Measurements from ENCODE around the gene MAP2K6.

Gene MAP2K6

GRCh38 chr17:69427486-69428197 is 13.1 kb downstream of the MAP2K6 start:
- no peak for DNase-seq (ENCODE audit: low read depth)

DNA sequence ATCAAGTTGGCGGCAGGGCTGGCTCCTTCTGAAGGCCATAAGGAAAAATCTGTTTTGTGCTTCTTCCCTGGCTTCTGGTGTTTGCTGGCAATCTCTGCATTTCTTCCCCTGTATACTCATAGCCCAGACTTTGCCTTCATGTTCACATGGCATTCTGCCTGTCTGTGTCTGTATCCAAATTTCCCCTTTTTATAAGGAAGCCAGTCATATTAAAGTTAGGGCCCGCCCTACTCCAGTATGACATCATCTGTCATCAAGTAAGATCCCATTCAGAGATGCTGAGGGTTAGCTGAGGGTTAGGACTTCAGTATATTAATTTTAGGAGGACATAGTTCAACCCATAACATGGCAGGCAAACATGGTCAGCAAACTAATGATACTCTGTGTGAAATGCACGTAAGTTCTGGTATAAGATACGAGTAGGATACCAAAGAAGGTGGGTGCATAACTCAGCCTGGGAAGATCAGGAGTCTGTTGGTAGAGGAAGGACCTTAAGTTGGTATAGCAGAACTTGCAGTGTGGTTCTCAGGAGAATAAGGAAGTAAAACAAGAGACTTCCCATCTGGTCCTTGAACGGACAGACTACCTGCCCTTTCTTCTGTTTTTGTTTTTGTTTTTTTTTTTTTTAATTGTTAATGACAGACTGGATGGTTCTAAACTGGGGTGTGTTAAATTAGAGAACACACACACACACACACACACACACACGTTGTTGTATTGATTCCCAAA is 13.9 kb downstream of the MAP2K6 start:
- no peak for DNase-seq (ENCODE audit: low read depth)

DNA sequence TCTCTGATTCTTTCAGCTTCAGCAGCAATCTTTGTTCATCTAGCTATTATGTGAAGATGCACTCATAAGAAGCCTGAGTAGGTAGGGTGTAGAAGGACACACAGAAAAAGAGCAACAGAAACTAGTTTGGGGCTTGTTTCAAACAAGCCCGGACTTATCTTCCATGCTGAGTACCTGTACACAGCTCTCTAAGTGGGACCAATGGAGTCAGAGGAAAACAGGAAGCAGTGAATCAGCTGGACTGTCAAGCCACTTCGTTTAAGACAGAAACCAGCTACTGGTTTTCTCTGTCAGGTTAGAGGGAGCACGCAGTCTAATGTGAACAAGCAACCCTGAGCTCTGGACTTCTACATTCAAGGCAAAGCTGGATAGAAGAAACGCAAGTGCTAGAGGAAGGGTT is 16.0 kb downstream of the MAP2K6 start:
- DNase-seq (ENCODE audit: low read depth), result no peak

- no peak for DNase-seq (ENCODE audit: low read depth)
Measured at GRCh38 chr17:69431835-69432234, 17.3 kb downstream of the MAP2K6 start.

GRCh38 chr17:69433093-69433492 is 18.6 kb downstream of the MAP2K6 start:
- no peak for DNase-seq (ENCODE audit: low read depth)

DNA sequence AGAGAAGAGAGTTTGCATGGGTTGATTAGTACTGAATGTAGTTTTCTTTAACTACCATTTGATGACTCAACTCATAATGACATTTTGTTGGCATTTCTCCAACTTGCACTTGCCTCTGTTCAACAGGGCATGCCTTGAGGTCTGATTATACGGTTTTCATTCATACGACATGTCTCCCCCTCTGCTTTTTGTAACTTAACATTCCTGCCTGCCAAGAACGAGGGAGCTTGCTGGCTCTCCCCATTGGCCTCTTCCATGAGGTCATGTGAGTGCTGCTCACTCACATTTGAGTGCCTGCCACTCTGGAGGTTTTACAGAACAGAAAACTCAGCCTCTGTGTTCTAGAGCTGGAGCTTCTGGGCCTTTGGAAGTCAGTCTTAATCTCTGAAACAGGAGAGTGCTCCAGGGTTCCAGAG is 19.7 kb downstream of the MAP2K6 start:
- DNase-seq (ENCODE audit: low read depth), result no peak

GRCh38 chr17:69435971-69436696 is 21.6 kb downstream of the MAP2K6 start:
- DNase-seq (ENCODE audit: low read depth), result no peak

- no peak for DNase-seq (ENCODE audit: low read depth)
Measured at GRCh38 chr17:69437475-69437874, 23.0 kb downstream of the MAP2K6 start.

GRCh38 chr17:69438776-69439175 is 24.3 kb downstream of the MAP2K6 start:
- DNase-seq (ENCODE audit: low read depth), result no peak

- no peak for DNase-seq (ENCODE audit: low read depth)
Measured at GRCh38 chr17:69441179-69441578, 26.7 kb downstream of the MAP2K6 start.

DNA sequence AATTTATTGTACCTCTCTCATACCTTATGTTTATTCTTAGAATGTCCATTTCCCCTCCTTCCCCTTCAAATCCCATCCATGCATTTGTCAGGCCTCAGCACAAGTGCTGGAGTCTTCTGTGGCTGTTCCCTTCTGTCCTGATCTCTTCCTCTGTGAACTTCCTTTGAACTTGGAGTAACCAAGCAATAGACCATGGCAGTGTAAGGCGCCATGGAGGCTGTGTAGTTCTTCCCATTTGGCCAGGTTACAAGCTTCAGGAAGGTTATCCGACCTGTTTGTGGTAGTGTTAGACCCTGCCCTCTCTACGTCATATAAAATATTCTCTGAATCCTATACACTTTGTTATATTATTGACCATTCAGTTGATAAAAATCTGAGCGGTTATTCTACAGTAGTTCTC is 28.6 kb downstream of the MAP2K6 start:
- DNase-seq (ENCODE audit: low read depth), result no peak

DNA sequence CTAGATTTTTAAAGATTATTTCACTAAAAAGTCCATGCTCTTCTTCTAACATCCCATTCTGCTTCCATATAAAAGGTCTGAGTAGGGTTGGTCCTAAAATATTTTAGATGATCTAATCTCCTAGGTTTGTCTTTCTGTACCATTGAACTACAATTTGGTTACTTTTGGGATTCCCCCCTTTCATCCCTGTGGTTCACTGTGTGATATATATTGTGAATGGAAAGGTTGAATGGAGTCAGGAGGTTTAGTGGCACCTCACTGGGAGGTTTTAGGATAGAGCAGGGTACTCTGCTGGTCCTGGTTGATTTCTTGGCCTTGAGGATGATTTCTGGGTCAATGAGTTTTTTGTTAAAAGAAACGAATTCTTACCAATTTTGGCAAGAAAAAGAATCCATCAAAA is 29.5 kb downstream of the MAP2K6 start:
- no peak for DNase-seq (ENCODE audit: low read depth)

GRCh38 chr17:69445132-69445531 is 30.6 kb downstream of the MAP2K6 start:
- no peak for DNase-seq (ENCODE audit: low read depth)

DNA sequence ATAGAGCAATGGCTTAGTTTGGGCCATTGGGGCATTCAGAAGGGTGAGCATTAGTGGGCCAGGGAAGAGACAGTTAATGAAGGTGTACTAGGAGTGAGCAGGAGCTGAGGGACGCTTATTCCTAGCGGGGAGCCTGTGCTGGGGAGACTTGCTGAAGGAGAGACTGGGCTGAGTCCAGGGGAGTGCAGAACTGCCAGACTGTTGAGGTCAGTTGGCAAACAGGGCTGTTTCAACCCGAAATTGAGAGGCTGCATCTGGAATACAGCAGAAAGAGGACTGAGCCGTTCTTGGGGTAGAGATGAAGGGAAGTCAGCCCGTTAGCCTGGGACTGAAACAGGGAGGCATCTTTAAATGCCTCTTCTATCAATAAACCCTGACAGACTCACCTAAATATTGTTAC is 33.2 kb downstream of the MAP2K6 start:
- DNase-seq (ENCODE audit: low read depth), result no peak

GRCh38 chr17:69448431-69449102 is 34.1 kb downstream of the MAP2K6 start:
- no peak for DNase-seq (ENCODE audit: low read depth)

GRCh38 chr17:69450131-69450530 is 35.6 kb downstream of the MAP2K6 start:
- no peak for DNase-seq (ENCODE audit: low read depth)

GRCh38 chr17:69450918-69451317 is 36.4 kb downstream of the MAP2K6 start:
- no peak for DNase-seq (ENCODE audit: low read depth)

GRCh38 chr17:69451416-69452394 is 37.2 kb downstream of the MAP2K6 start:
- no peak for DNase-seq (ENCODE audit: low read depth)

GRCh38 chr17:69452664-69453260 is 38.3 kb downstream of the MAP2K6 start:
- no peak for DNase-seq (ENCODE audit: low read depth)

DNA sequence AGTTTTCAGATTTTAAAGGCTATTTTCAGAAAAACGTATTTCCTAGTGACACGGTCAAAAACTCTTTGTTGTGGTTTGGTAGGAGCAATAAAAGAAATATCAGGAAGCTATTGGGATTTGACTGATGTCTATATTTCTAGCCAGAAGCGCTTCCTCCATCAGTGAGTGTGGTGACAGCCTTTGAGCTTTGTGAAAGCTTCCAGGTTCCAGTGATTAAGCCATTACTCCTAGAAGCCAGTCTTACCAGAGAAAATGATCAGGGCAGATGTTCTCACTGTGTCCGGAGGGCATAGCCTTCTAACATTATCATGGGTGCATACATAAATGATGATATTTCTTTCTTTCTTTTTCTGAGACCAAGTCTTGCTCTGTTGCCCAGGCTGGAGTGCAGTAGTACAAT is 39.6 kb downstream of the MAP2K6 start:
- DNase-seq (ENCODE audit: low read depth), result no peak

- no peak for DNase-seq (ENCODE audit: low read depth)
Measured at GRCh38 chr17:69455040-69455439, 40.5 kb downstream of the MAP2K6 start.

All from stimulated activated CD8-positive, alpha-beta memory T cell treated with anti-CD3 and anti-CD28 coated beads, Interleukin-4, amount 100 ng/mL, for 24 hours (primary cell).